HG03139 (cell line): ENCODE results near the gene STPG4.

Experiments used
- ATAC-seq: cut with Tn5 transposase; IDR thresholded peaks from one replicate; pipeline ENCODE4 v1.9.1; 2021; ENCODE audit not compliant: unreplicated experiment

The STPG4 gene

GRCh38 chr2:47056868-47057686, 98.0 kb downstream of the STPG4 start:
- no peak for ATAC-seq

- no peak for ATAC-seq
Observed at GRCh38 chr2:47056374-47056773, 98.7 kb downstream of the STPG4 start.

DNA sequence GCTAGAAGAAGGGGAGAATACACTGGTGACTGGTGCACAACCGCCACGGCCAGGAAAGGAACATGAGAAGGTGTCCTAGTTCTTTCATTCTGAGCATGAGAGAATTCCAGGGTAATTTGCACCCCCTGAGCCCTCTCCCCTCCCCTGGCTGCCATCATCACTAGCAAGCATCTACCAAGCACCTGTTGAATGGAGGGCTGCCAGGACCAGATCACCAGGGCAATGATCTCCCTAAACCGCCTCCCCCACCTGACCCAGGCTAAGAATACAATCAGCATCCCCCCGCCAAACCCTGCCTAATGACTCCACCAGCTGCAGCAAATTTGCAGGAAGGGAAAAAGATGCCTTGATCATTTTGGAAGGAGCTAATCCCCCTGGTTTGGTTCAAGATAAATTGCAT, 100.2 kb downstream of the STPG4 start:
- ATAC-seq, result no peak

GRCh38 chr2:47054036-47054555, 101.0 kb downstream of the STPG4 start:
- ATAC-seq, result no peak

- ATAC-seq, result no peak
Observed at GRCh38 chr2:47052847-47053246, 102.3 kb downstream of the STPG4 start.

- no peak for ATAC-seq
Observed at GRCh38 chr2:47051562-47051961, 103.5 kb downstream of the STPG4 start.

DNA sequence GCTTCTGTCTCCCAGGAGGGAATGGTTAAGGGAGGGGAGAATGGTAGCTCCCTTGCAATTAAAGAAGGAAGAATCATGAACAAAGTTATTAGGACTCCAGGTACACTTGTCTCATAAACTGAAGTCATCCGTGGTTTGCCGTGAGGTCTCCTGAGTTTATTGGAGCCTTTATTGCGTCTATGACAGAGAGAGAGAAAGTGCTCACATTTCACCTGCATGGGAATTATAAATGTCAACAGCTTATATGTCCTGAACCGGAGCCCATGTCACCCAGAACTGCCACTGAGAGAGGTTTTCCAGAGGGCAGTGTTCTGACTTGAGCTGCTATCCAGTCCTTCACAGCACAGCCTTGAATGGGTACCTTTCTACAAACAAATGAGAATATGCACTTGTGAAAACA, 104.3 kb downstream of the STPG4 start:
- ATAC-seq, result no peak

DNA sequence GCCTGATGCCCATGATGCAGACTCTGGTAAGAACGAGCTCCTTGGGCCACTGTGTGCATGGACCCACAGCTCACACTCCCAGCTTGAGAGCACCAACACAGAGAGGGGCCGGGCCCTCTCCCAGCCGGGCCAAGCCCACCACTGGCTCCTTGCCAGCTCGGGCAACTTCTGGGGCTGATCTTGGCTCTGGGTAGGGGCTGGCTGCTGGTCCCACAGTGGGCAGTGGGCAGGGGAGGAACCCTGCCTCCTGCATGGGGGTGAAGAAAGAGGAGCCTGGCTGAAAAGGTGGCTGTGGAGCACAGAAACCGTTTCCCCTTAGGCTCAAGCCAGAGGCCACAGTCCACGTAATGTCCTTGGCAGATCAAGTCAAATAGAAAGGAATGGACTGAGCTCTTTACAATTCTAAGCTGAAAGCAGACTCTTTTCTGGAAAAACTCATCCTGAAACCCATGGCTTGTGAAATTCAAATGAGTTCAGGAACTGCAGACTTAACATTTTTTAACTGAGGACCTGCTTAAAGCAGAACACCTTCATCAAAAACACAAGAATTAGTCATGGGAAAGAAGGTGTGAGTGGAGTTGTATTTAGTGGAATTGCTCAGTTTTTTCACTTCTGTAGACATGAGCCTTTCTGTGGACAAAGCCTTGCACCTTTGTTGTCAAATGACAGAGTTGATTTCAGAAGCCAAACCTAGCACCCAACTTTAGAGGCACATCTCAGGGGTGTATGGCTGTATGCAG, 104.9 kb downstream of the STPG4 start:
- no peak for ATAC-seq

- ATAC-seq, result no peak
Observed at GRCh38 chr2:47049502-47049901, 105.6 kb downstream of the STPG4 start.

GRCh38 chr2:47048801-47049480, 106.2 kb downstream of the STPG4 start:
- no peak for ATAC-seq

- ATAC-seq, result no peak
Observed at GRCh38 chr2:47046271-47046670, 108.8 kb downstream of the STPG4 start.

DNA sequence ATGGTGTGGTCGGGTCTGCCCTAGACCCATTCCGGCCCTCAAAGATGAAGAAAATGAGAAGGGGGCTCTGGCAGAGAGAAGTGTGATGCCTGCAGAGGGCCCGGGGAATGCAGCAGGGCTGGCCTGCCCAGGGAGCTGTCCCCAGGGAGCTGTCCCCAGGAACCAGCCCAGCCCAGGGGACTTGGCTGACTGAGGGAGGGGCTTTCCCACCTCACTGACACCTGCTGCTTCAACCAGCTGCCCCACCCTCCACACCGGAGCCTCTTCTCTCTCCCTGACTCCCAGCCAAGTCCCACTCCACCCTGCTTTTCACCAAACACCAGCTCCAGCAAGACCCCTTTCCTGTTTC, 111.2 kb downstream of the STPG4 start:
- no peak for ATAC-seq

- ATAC-seq, result no peak
Observed at GRCh38 chr2:47043142-47043890, 111.8 kb downstream of the STPG4 start.

DNA sequence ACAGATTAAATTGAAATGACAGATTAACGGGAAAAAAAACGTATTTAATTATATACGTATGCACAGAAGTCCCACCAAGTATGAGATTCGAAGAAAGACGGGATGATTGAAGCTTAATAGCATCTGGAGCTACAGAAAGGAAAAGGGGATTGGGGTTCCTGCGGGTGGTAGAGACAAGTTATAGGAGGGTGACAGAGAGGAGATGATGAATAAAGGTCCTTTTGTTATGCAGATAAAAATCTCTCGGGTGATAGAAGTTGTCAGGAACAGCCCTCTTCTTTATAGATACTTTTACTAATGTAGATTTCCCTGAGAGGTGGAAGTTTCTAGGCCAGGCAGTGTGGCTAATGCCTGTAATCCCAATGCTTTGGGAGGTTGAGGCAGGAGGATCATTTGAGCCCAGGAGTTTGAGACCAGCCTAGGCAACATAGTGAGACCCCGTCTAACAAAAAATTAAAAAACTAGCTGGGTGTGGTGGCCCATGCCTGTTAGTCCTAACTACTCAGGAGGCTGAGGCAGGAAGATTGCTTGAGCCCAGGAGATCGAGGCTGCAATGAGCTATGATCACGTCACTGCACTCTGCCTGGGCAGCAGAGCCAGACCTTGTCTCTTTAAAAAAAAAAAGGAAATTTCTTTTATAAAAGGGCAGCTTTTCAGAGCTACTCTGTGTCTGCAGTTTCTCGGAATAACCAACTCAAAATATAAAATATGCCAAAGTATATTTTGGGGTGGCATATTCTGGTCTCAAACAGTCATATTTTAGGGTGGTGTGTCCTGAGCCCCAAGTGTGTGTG, 113.0 kb downstream of the STPG4 start:
- no peak for ATAC-seq

GRCh38 chr2:47041063-47041462, 114.0 kb downstream of the STPG4 start:
- no peak for ATAC-seq

GRCh38 chr2:47040651-47041050, 114.5 kb downstream of the STPG4 start:
- no peak for ATAC-seq

DNA sequence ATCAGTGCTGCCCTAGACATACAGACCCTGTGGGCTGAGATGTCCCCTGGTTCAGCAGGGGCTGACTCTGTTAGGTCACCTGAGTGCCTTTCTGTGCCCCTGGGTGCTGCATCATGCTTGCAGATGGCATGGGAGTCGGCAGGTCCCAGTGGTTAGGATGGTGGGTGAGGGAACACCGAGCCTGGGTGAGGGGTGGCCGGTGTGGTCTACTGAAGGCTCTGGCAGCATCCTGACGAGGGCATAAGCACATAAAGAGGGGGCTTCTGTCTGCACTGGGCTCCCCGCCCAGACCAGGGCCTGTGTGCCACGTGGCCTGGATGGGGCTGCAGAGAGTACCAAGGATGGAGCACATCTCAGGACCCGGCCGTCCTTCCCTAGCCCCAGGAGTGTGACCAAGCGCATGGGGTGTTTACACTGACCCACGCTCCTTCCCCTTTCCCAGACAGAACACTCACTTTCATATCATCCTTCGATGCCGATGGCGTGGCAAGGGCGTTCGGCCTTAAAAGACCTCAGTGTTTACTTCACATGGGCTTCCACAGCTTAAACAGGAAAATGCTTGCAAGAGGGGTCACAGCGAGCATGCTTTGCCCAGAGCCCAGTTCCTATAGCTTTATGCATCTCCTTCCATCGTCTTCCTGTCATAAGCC, 115.1 kb downstream of the STPG4 start:
- ATAC-seq, result no peak

DNA sequence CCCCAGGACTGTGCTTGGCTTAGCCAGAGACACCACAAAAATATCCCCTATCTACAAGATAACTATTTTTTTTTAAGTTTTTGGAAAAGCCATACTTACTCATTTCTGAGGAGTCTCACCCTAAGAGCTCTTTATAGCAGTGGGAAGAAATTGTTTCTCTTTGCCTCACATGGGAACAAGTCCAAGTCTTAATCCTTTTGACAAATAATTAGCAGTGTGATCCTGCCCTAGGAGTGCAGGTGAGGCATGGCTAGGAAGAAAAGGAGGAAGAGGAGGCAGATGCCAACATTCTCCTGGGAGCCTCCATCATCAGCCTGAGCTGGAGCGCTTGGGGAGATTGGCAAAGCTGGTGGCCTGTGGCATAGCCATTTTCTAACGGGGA, 115.6 kb downstream of the STPG4 start:
- ATAC-seq, result no peak

DNA sequence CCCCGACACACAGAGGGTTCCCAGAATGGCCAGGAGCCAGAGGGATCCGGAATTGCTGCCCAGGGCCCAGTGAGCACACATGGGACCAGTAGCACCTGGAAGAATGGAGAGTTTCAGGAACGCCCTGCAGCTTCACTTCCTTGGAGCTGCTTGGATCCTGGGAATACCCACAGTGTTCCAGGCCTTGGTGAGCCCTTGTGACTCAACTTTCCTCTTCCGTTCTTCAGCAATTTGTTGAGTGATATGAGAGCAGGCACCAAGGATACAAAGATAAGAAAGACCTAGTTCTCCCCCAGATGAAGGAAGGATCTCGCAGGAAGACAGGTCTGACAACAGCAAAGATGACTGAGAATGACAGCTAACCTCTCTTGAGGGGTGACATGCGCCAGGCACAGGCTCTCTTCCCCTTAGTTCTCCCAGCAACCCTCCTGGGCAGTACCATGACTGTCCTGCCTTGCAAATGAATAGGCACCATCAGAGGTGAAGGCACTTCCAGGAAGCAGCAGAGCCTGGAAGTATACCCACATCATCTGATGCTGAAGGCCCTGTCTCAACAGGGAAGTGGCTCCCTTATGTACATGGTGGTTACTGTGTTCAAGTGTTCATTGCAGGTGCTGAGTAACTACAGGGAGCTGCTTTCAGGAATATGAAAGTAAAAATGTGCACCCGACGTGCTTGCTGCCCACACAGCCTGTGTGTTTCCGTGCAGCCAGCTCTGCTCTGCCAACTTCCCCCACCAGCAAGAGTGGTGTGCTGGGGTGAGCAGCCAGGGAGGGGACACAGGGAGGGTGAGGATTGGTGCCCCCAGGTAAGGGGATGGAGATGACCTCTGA, 116.2 kb downstream of the STPG4 start:
- ATAC-seq, result no peak
